C4-2B (cell line): ENCODE results near the gene RNF2.

Source experiments
- H3K27ac ChIP-seq: fragments of 450-650 bp; 2 replicates; pipeline ENCODE4 v1.5.1; 2017
- ZFX ChIP-seq: fragments of 450-650 bp; IDR thresholded peaks from 2 replicates; pipeline ENCODE4 v1.6.1; 2017
- TF ChIP-seq, protein P1 (sequence below): fragments of 450-650 bp; conservative IDR thresholded peaks from 2 replicates; pipeline ENCODE4 v1.5.1; 2017; ENCODE audit warnings: mild to moderate bottlenecking

Gene RNF2

DNA sequence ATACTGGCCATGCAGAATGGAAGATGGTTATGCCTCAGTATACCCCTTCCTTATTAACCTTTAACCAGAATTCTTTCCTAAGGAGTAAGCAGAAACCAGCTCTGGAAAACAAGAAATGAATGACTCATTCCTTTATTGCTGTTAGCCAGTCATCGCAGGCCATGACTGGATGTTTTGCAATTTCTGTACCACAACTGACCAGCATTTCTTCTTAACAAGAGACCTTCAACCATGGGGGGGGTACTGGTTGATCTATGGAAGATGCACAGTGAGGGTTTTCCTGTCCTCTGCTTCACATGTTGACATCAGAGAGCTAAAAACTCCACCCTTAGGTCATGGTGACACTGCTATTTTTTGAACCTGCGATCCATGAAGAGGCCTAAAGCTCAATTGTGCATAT, 28.0 kb upstream of the RNF2 start:
- H3K27ac ChIP-seq = no peak overlapping the region
- no peak for TF ChIP-seq ZFX
- TF ChIP-seq, protein P1, sequence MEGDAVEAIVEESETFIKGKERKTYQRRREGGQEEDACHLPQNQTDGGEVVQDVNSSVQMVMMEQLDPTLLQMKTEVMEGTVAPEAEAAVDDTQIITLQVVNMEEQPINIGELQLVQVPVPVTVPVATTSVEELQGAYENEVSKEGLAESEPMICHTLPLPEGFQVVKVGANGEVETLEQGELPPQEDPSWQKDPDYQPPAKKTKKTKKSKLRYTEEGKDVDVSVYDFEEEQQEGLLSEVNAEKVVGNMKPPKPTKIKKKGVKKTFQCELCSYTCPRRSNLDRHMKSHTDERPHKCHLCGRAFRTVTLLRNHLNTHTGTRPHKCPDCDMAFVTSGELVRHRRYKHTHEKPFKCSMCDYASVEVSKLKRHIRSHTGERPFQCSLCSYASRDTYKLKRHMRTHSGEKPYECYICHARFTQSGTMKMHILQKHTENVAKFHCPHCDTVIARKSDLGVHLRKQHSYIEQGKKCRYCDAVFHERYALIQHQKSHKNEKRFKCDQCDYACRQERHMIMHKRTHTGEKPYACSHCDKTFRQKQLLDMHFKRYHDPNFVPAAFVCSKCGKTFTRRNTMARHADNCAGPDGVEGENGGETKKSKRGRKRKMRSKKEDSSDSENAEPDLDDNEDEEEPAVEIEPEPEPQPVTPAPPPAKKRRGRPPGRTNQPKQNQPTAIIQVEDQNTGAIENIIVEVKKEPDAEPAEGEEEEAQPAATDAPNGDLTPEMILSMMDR = no peak

DNA sequence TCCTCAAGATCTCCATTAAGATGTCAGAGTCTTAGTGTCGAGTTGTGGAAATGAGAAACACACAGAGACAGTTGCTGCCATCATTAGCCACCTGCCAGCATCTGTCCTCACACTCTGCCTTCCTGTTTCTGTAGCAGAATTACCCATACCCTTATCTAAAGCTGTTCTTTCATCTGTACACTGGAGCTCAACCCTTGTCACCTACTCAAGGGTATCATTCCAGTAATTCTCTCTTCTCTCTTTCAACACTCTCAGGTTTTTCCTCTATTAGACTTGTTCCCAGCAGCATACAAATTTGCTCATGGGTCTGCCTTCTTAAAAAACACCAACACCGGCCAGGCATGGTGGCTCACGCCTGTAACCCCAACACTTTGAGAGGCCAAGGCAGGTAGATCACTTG, 27.4 kb upstream of the RNF2 start:
- TF ChIP-seq ZFX = no peak
- TF ChIP-seq, protein P1 = no peak
- H3K27ac ChIP-seq = no peak overlapping the region

DNA sequence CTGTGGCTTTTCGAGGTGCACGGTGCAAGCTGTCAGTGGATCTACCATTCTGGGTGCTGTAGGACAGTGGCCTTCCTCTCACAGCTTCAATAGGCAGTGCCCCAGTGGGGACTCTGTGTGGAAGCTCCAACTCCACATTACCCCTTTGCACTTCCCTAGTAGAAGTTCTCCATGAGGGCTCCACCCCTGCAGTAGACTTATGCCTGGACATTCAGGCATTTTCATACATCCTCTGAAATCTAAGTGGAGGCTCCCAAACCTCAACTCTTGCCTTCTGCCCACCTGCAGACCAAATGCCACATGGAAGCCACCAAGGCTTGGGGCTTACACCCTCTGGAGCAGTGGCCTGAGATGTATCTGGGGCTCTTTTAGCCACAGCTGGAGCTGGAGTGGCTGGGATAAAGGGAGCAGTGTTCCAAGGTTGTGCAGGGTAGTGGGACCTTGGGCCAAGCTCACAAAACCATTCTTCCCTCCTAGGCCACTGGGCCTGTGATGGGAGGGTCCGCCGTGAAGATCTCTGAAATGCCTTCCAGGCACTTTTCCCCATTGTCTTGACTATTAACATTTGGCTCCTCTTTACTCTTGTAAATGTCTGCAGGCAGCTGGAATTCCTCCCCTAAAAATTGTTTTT, 18.0 kb upstream of the RNF2 start:
- no peak overlapping the region for H3K27ac ChIP-seq
- TF ChIP-seq, protein P1 = no peak
- no peak for TF ChIP-seq ZFX

DNA sequence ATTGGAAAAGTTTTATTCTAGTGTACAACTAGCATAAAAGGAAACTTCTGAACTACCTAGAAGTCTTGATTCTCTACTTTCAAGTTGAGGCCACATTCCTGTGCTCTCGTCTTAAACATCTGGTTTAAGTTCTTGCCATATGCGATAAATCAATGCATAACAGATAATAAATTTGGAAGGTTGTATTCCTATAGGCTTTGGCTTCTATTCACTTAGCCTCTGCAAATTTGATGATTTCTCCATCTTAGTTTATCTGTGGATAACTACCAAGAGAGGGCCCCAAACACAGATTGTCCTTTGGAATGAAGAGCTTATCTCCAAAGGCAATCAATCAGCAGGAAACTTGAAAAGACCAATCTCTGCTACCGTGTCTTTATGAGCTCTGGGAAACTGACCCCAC, 11.7 kb upstream of the RNF2 start:
- H3K27ac ChIP-seq = no peak overlapping the region
- TF ChIP-seq, protein P1 = no peak

DNA sequence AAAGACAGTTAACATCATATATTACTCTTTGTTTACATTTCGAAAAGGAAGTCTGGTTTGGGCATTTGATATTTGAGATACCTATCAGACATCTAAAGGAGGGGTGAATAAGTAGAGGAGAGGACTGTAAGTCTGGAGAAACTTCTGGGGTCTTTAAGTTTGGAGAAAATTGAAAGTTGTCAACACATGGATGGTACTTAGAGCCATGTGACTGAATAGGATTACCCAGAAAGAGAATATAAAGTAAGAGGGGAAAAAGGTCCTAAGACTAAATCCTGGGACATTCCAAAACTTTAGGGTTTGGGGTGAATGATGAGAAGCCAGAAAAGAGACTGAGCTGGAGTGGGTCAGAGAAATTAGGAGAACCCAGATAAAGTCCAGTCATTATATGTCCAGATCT, 10.1 kb upstream of the RNF2 start:
- H3K27ac ChIP-seq = no peak overlapping the region
- TF ChIP-seq ZFX = no peak
- TF ChIP-seq, protein P1 = no peak

DNA sequence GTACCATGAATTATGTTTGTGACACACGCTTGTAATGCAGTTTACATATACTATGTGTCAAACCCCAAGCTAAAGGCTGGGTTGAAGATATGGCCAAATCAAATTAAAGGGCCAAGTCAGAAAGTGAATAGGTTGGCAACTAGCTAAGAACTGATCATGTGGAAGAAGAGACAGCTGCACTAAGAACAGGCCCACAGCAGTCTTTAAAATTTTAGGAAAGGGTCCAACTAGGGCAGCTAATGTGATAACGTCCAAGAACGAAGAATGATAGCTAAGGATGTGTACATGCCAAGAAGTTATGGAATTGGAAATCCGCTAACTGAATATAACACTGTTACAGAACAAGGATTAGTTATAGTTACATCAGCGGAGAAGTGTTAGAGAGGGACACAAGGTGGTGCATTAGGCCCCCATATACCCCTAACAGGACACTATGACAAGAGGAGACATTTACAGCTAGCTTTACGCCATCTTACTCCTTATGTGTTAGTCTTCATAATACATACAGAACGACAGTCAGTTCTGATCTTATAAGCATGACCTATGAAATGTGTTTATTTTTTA, 6.5 kb upstream of the RNF2 start:
- no peak for TF ChIP-seq ZFX
- TF ChIP-seq, protein P1 = no peak
- H3K27ac ChIP-seq = no peak overlapping the region

DNA sequence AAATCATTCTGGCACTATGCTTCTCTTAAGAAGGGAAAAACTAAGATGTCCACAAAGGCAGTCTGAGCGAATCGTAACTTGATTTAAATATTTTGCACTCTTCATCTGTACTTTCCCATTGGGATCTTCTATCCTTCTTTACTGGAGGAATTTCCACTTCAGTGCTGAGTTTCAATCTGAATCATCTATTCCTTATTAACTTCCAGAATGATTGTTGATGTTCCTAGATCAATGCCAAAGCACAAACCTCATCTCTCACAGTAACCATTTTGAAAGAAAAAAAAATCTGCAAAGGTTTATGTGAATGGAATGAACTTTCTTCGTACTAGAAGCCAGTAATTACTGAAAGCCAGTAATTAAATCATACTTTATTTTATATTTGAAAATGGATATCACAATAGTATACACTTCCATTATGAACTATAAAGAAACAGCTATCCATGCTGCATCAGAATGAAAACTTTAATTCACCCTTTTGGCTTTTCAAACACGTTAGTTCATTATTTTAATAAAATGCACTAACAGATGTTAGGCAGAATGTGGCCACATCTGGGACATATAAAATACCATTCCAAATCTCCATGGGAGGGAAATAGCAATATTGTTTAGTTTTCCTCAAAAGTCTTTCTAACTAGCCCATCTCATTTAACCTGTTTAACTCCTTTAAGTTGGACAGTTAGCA, 5.5 kb upstream of the RNF2 start:
- TF ChIP-seq, protein P1 = no peak
- TF ChIP-seq ZFX = no peak
- H3K27ac ChIP-seq = no peak overlapping the region
